Panc1 (cell line): ENCODE results near the gene C13orf46. TPM values are rescaled to one million over a fixed set of nuclear protein-coding genes. Genes with fewer than 3 reads are reported as not detected.

Experiments used
- ATAC-seq: fragments of 200-7000 bp; cut with Tn5 transposase; 2 replicates; pipeline ENCODE4 v1.9.1; 2020; ENCODE audit warnings: mild to moderate bottlenecking, moderate library complexity
- BruUV-seq: library from RNA; stranded (reverse); fragments of 400-500 nt; replicated peaks from 2 replicates; lab custom pipeline; 2021; lab: Mats Ljungman, UMichigan
- CTCF ChIA-PET: fragments of 300-600 bp; sonication (Branson Sonifier 250); formaldehyde crosslinking; loops from one replicate; lab custom pipeline; 2022; ENCODE audit warnings: antibody characterized with exemption; lab: Charles Lee
- POLR2A ChIA-PET: fragments of 300-600 bp; sonication (Branson Sonifier 250); formaldehyde crosslinking; loops from one replicate; lab custom pipeline; 2022; ENCODE audit warnings: antibody characterized with exemption; lab: Charles Lee
- DNase-seq: peaks from one replicate; pipeline ENCODE4 v3.0.0-alpha.2; 2010; ENCODE audit warnings: low read depth, low spot score
- H3K27ac ChIP-seq: 2 replicates; pipeline ENCODE4 v1.5.1; 2011; ENCODE audit warnings: mild to moderate bottlenecking, low read length, inconsistent platforms
- H3K27me3 ChIP-seq: fragments of 200-500 bp; sonication (Bioruptor generic); 2 replicates; pipeline ENCODE4 v1.6.0; 2014; ENCODE audit warnings: low read length, inconsistent platforms; ENCODE audit not compliant: control insufficient read depth, insufficient read depth
- H3K36me3 ChIP-seq: fragments of 200-500 bp; sonication (Bioruptor generic); 2 replicates; pipeline ENCODE4 v1.5.1; 2014; ENCODE audit warnings: inconsistent platforms, mild to moderate bottlenecking, low read length, moderate library complexity; ENCODE audit not compliant: control insufficient read depth, insufficient read depth
- H3K4me1 ChIP-seq: 2 replicates; pipeline ENCODE4 v1.5.1; 2011; ENCODE audit warnings: inconsistent platforms, mild to moderate bottlenecking, low read length, moderate library complexity; ENCODE audit not compliant: control insufficient read depth, insufficient read depth
- H3K4me3 ChIP-seq, 2 experiments: 2 replicates each; pipeline ENCODE4 v1.5.1; 2011 to 2012; ENCODE audit warnings: low read depth in 2 of 2, low read length in 2 of 2, mild to moderate bottlenecking in 2 of 2, inconsistent platforms in 1 of 2, moderate library complexity in 1 of 2
- H3K9me3 ChIP-seq: fragments of 200-500 bp; sonication (Bioruptor generic); 2 replicates; pipeline ENCODE4 v1.5.1; 2014; ENCODE audit warnings: low read depth, mild to moderate bottlenecking, inconsistent platforms, low read length, moderate library complexity; ENCODE audit not compliant: control insufficient read depth, insufficient read depth
- CTCF ChIP-seq: fragments of 450-650 bp; IDR thresholded peaks from 2 replicates; pipeline ENCODE4 v1.5.1; 2017; ENCODE audit warnings: mild to moderate bottlenecking
- POLR2AphosphoS5 ChIP-seq: IDR thresholded peaks from 2 replicates; pipeline ENCODE4 v1.6.1; 2012; ENCODE audit warnings: mild to moderate bottlenecking, low read depth, low read length, moderate library complexity
- REST ChIP-seq, 2 experiments: IDR thresholded peaks; 2 replicates each; pipeline ENCODE4 v1.6.1; 2011 to 2012; ENCODE audit warnings: low read depth in 2 of 2, control low read depth in 1 of 2, low read length in 1 of 2, mild to moderate bottlenecking in 1 of 2, moderate library complexity in 1 of 2; ENCODE audit not compliant: insufficient read depth in 1 of 2
- SIN3A ChIP-seq: IDR thresholded peaks from 2 replicates; pipeline ENCODE4 v1.6.1; 2012; ENCODE audit warnings: low read depth, mild to moderate bottlenecking, low read length, moderate library complexity, borderline replicate concordance; ENCODE audit not compliant: insufficient read depth
- TCF7L2 ChIP-seq: IDR thresholded peaks from 2 replicates; pipeline ENCODE4 v1.6.1; 2011; ENCODE audit warnings: mild to moderate bottlenecking, low read depth, low read length, inconsistent platforms
- in situ Hi-C: cut with HindIII; loops from 2 replicates; pipeline ENCODE4 v1.10.0; 2016; ENCODE audit warnings: low sequenced_read_pairs, low pct_unique_long_range_greater_than_20kb
- intact Hi-C: fragments of 100-400 bp; cut with micrococcal nuclease; formaldehyde crosslinking; loops from one replicate; pipeline ENCODE4 v1.10.0; 2022; ENCODE audit not compliant: unreplicated experiment
- total RNA-seq: library from RNA; stranded (reverse); gene quantifications from one replicate; pipeline ENCODE4 v1.2.1, GENCODE V29; 2021; ENCODE audit not compliant: unreplicated experiment

C13orf46 gene
- total RNA-seq, 1 experiment from 2014 or later, result 2.6 TPM

GRCh38 chr13:113946409-113947181 is 27.3 kb downstream of the C13orf46 start:
- in situ Hi-C loops, result no loop called here
- no peak for DNase-seq
- Histone ChIP-seq H3K4me3 (no peak overlapping the region), H3K27ac (no peak overlapping the region), H3K4me1 (no peaks in the 10 kb centered on the region), H3K36me3 (no peaks in the 10 kb centered on the region), H3K27me3 (no peaks in the 10 kb centered on the region), H3K9me3 (no peaks in the 10 kb centered on the region)
- no peak for TF ChIP-seq TCF7L2
- TF ChIP-seq CTCF, result no peak
- no peak for TF ChIP-seq SIN3A
- TF ChIP-seq POLR2AphosphoS5, result no peak
- no peak for TF ChIP-seq REST (IDR thresholded peaks at IDR 0.05; ENCODE audit: insufficient read depth in 1 of 2, low read depth in 2 of 2, low read length in 1 of 2)
- POLR2A ChIA-PET, result no interaction called here
- BruUV-seq, result no TSS peak
- ATAC-seq, result no peak
- CTCF ChIA-PET, result no interaction called here
- intact Hi-C loops, result no loop called here

DNA sequence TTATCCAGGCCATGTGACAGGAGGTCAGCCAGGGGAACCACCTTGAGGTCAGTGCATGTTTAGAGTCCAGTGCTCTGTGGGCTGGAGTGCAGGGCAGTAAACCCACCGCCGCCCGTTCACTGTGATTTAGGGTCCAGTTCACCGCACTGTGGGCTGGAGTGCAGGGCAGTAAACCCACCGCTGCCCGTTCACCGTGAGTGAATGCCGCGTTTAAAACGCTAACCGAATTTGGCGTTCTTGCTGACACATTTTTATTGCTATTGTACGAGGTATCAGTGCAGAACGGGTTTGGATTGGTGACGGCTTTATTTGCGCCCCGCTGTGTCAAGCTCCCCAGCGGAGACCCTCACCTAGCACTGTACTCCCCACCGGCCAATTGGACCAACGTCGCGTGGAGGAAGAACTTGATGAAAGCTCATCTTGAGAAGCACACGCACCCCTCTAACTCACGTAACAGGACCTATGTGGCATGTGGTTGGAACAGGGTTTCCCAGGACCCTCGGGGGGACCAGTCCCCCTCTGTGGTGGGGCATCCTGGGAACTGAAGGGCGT is 27.9 kb downstream of the C13orf46 start:
- BruUV-seq, result no TSS peak
- no peak for ATAC-seq
- H3K36me3 ChIP-seq, result no peaks in the 10 kb centered on the region
- TF ChIP-seq TCF7L2, result no peak
- TF ChIP-seq POLR2AphosphoS5, result no peak
- TF ChIP-seq SIN3A, result no peak
- TF ChIP-seq REST (IDR thresholded peaks at IDR 0.05; ENCODE audit: insufficient read depth in 1 of 2, low read depth in 2 of 2, low read length in 1 of 2), result no peak
- no peak for TF ChIP-seq CTCF
- in situ Hi-C loops (no loop called here), intact Hi-C loops (no loop called here)
- CTCF ChIA-PET, result no interaction called here
- no peak overlapping the region for H3K27ac ChIP-seq
- no peak for DNase-seq
- no peaks in the 10 kb centered on the region for H3K27me3 ChIP-seq
- no peaks in the 10 kb centered on the region for H3K4me1 ChIP-seq
- POLR2A ChIA-PET, result no interaction called here
- no peak overlapping the region for H3K4me3 ChIP-seq
- H3K9me3 ChIP-seq, result no peaks in the 10 kb centered on the region
